Fibroblast of lung (primary cell): Measurements from ENCODE around the gene SESN1.

Experiments
- EZH2 ChIP-seq: IDR thresholded peaks from 2 replicates; pipeline ENCODE4 v1.5.1; 2012; ENCODE audit warnings: low read length, control low read depth, mild to moderate bottlenecking; ENCODE audit errors: missing control alignments
- TF ChIP-seq, protein P1 (sequence below), 2 donors: IDR thresholded peaks in 1 of 2; conservative IDR thresholded peaks in 1 of 2; 1 replicate in 1 of 2; 2 replicates in 1 of 2; pipeline ENCODE4 v1.5.1; 2011 to 2012; ENCODE audit warnings: low read length in 2 of 2, control low read depth in 1 of 2, inconsistent platforms in 1 of 2, low read depth in 1 of 2, mild to moderate bottlenecking in 1 of 2

DNA sequence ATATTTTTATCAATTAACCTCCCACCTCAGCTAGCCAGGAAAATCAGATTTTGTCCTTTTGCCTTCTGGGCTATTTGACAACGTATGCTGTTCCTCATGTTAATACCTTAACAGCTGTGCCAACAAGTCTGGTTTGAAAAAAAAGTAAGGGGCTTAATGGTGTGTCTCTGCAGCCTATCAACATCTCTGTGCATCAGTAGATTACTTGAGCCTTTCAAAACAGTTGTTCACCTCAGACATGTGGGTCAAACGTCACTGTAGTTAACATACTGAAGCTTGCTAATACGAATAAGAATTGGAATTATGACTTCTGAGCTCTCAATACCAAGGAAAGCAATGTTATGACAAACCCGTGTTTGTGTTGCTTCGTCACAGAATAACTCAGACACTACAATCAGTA, 23.7 kb upstream of the SESN1 start:
- TF ChIP-seq, protein P1, sequence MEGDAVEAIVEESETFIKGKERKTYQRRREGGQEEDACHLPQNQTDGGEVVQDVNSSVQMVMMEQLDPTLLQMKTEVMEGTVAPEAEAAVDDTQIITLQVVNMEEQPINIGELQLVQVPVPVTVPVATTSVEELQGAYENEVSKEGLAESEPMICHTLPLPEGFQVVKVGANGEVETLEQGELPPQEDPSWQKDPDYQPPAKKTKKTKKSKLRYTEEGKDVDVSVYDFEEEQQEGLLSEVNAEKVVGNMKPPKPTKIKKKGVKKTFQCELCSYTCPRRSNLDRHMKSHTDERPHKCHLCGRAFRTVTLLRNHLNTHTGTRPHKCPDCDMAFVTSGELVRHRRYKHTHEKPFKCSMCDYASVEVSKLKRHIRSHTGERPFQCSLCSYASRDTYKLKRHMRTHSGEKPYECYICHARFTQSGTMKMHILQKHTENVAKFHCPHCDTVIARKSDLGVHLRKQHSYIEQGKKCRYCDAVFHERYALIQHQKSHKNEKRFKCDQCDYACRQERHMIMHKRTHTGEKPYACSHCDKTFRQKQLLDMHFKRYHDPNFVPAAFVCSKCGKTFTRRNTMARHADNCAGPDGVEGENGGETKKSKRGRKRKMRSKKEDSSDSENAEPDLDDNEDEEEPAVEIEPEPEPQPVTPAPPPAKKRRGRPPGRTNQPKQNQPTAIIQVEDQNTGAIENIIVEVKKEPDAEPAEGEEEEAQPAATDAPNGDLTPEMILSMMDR (conservative IDR thresholded peaks at IDR 0.05 in 1 of 2, IDR thresholded peaks at IDR 0.05 in 1 of 2; ENCODE audit: low read depth in 1 of 2, low read length in 2 of 2): no peak
- TF ChIP-seq EZH2: no peak
